GM19043 (cell line): ENCODE measurements around the gene GJD3.

ENCODE experiments used
- ATAC-seq: cut with Tn5 transposase; IDR thresholded peaks from one replicate; pipeline ENCODE4 v1.9.1; 2021; ENCODE audit warnings: low read depth; ENCODE audit not compliant: unreplicated experiment

The GJD3 gene

GRCh38 chr17:40343219-40344119, 21.1 kb downstream of the GJD3 start:
- no peak for ATAC-seq

DNA sequence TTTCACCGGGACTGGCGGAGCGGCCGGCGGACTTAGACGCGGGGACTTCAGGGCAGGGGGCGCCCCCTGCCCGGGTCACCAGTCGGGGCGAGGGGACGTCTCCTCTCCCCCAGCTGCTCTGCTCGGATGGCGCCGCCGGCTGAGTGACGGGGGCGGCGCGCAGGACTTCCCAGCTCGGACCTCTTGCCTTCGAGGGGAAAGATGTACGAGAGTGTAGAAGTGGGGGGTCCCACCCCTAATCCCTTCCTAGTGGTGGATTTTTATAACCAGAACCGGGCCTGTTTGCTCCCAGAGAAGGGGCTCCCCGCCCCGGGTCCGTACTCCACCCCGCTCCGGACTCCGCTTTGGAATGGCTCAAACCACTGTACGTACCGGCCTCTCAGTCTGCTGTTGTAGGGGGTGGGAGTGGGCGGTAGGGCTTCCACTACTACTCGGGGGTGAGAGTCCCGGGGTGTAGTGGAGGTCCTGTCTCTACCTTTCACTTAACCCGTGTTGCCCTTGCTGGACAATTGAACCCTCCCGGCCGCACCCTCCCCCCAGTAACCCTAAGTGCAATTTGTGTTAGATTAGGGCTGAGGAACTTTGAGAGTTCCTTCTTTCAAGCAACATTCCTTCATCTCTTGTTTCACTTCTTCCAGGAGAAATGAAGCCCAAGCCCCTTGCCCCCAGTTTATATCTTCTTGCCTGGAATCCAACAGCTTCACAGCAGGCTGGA, 21.9 kb downstream of the GJD3 start:
- ATAC-seq = no peak

DNA sequence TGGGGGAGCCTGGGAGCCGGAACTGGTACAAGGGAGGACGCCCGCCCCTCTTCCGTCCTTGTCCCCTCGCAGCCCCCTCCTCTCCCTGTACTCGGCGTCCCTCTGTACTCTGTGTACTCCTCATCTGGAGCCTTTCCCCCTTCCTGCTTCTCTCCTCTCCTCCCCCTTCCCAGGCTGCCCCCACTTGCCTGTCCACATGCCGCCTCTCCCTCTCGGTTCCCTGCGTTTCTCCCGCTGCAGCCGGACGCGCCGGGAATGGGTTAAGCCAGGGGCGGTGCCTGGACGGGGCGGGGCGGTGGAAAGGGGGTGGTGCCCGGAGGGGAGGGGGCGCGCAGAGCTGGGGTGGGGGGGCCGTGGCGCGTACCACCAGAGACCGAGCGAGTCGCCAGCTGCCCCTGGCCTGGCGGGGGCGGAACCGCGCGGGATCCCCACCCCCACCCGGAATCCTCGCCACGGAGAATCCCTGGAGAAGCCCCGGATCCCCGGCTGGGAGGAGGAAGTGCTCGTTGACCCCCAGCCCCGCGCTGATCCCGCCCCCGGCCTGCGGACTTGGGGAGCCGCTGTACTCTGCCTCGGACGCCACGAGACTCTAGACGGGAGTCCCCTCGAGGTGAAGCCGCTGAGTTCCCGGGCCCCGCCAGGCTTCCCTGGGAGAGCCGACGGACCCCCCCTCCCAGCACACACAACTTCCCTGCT, 22.6 kb downstream of the GJD3 start:
- no peak for ATAC-seq

DNA sequence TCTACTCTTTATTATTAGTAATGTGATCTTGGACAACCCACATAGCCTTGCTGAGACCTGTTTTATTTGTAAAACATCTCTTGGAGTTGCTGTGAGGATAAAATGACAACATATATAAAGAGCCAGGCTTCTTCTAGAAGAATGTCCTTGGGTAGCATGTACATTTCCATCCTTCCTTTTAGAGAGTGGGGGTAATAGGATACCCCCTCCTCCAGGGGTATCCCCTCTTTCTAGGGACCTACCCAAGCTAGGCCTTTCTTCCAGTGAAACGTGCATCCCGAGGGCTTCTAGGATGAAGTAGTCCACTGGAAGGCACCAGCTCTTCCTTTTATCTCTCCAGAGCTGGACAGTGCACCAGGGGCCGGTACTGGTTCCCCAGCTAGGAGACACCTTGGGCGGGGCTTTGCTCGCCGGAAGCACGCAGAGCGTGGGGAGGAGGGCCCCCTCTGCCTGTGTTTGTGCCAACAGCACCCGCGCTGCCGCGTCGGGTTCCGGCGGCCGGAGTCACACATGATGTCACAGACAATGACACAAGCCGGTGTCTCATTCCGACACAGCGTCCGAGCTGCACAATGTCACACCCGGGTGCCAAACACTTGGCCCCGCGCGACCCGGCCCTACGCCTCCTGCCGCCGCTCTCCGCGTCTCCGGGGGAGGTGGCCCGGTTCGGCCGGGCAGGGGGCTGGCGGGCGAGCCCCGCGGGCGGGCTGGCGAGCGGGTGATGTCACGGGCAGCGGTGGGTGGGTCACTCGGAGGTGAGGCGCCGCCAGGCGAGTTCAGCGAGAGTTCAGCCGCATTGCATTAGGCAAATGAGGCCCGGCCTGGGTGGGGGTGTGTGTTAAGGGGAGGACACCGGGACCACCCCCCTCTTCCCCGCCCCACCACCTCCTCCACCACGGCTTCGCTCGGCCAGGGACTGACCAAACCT, 23.4 kb downstream of the GJD3 start:
- peak; percentile 50 for ATAC-seq

DNA sequence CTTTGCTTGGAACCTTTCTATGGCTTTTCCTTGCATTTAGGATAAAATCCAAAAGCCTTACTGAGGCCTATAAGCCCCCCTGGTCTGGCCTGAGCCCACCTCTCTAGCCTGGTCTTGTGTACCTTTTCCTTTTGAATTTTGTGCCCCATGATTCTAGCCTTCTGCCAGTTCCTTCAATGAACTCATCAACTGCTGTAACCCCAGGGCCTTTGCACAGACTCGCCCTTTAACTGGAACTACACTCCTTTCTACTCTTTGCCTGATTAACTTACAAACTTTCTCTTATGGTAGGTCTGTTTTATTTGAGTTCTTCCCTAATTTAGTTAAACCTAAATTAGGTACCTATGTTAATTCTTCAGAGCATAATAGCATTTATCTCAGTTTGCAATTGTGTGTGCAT, 24.2 kb downstream of the GJD3 start:
- ATAC-seq = no peak

- ATAC-seq = no peak
Observed at GRCh38 chr17:40338941-40339649, 25.4 kb downstream of the GJD3 start.

- ATAC-seq = no peak
Observed at GRCh38 chr17:40338058-40338457, 26.5 kb downstream of the GJD3 start.

- no peak for ATAC-seq
Observed at GRCh38 chr17:40337351-40337750, 27.2 kb downstream of the GJD3 start.

GRCh38 chr17:40335620-40336019, 28.9 kb downstream of the GJD3 start:
- no peak for ATAC-seq

DNA sequence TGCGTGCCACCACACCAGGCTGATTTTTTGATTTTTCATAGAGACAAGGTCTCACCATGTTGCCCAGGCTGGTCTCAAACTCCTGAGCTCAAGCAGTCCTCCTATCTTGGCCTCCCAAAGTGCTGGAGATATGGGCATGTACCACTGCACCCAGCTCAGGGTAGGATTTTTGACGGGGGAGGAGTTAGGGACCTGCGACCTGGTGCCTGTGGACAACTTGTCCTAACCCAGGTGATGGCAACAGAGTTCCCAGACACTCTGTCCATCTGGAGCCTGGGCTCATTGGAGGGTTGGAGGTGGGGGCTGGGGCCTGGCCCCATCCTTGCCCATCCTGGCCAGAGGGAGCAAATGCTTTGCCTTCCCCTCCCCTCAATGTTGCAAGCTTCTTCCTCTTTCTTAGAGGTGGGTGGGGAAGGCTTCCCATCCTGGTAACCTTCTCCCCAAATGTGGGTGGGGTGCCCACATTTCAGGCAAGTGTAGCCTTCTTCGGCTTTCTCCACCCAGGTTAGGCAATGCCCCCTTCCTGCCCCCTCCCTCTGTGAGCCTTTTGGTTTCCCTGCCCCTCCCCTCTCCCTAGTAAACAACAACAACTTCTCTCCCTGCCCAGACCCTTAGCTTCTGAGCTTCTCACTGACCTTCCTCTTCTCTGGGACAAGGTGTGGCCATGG, 30.6 kb downstream of the GJD3 start:
- no peak for ATAC-seq

GRCh38 chr17:40331743-40332641, 32.5 kb downstream of the GJD3 start:
- no peak for ATAC-seq

DNA sequence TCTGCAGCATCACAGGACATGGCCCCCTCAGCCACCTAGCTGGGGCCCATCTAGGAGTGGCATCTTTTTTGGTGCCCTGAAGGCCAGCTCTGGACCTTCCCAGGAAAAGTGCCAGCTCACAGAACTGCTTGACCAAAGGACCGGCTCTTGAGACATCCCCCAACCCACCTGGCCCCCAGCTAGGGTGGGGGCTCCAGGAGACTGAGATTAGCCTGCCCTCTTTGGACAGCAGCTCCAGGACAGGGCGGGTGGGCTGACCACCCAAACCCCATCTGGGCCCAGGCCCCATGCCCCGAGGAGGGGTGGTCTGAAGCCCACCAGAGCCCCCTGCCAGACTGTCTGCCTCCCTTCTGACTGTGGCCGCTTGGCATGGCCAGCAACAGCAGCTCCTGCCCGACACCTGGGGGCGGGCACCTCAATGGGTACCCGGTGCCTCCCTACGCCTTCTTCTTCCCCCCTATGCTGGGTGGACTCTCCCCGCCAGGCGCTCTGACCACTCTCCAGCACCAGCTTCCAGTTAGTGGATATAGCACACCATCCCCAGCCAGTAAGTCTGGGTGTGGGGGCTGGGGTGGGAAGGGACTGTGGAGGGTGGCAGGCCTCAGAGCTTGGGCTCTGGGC, 33.6 kb downstream of the GJD3 start:
- no peak for ATAC-seq

DNA sequence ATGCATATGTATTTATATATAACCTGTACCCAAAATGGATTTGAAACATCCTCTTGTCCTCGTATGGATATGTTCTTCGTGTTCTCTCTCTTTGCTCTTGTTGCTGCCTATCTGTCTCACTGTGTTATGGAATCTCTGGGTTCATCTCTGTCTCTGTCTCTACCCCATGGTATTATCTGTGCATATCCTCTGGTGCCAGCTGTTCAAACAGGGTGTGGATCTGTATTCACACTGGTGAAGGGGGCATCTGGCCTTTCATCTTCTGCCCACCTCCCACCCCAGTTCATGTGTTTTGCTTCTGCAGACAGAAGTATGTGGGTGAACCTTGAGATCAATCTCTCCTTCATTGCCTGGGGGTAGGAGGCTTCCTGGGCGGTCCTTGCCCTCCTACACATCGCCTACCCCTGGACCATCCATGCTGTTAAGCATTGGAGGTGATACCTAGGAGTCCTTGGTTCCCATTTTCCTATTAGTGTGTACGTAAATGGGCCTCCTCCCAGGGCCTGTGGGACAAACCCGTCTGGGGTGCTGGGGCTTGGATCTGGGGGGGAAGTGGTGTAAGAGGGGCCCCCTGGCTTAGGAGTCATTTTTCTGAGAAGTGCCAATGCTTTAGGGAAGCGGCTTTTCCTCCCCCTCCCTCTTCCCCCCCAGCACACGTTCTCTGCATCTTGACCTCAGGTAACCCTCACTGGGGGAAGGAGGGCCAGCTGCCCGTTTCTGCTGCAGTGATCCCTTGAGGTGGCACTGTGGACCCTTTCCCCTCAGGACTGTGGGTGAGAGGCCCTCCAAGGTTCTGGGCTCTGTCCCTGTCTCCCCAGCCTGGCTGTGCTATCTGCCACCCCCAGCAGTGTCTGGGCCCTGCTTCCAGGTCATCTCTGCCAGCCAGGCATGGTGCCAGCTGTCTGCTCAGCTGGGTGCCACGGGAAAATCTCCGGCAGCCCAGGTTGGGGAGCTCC, 34.4 kb downstream of the GJD3 start:
- ATAC-seq = no peak

DNA sequence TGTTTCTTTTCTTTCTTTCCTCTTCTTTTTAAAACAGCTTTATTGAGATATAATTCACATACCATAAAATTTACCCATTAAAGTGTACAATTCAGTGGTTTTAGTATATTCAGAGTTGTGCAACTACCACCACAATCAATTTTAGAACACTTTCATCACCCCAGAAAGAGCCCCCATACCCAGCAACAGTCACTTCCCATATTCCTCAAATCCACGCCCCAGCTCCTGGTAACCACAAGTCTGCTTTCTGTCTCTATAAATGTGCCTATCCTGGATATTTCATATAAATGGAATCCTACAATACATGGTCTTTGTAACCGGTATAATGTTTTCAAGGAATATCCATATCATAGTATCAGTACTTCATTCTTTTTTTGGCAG, 36.2 kb downstream of the GJD3 start:
- ATAC-seq = no peak

DNA sequence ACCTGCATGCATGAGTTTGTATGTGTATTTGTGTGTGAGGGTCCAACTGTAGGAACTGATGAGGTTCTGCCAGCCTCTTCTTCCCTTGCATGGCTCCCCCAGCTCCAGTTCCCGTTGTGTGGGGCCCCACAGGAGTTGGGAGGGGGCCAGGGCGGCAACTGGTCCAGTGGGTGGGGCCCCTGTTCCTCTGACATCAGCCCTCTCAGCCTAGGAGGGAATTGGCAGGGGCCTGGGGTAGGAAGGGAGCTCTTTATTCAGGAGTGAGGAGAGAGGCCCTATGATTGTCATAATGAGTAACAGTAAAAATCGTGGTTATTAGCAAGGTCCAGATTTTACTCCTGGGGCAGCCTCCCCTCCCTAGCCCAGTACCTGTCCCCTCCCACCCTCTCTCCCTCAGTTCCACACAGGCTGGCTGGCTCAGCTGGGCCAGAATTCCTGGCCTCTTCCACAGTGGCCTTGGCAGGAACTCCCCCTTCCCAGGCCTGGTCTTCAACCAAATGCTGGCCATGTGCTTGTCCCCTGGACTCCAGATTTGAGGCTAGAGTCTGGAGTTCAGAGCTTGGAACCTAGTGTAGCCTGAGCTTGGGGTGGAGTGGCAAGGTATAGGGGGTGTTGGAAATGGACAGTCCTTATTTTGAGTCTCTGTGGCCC, 36.7 kb downstream of the GJD3 start:
- no peak for ATAC-seq

DNA sequence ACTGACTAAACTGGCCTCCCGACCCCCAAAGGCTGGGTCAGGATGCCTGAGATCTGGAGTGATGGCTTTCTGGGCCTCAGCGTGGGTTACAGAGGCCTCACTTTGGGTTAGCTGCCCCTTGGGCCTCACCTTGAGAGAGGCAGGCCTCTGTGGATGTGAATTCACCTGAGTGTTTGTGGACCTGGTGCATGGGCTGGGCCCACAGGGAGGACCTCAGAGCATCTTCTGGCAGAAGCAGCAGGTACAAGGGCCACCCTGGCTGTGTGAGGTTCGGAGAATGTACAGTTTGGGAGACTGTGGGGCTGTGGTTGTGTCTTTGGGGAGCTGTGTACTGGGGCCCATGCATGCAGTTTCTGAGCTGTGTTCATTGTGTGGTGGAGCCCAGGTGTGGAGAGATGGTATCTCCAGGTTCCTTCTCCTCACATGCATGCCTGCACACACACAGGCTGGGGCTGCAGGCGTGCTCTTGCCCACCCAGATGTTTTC, 37.2 kb downstream of the GJD3 start:
- ATAC-seq = no peak
